Coronary artery (tissue), 2 donors: ENCODE measurements around the gene BTNL8.

Source experiments
- DNase-seq: peaks from one replicate; pipeline ENCODE4 v3.0.0-alpha.2; 2017; ENCODE audit warnings: low spot score
- H3K27ac ChIP-seq, 2 donors: fragments of 200-600 bp; sonication (generic); one replicate each; pipeline ENCODE4 v1.5.1; 2016 to 2019
- H3K4me3 ChIP-seq: fragments of 200-600 bp; sonication (generic); 2 replicates; pipeline ENCODE4 v1.5.1; 2016; ENCODE audit warnings: mild to moderate bottlenecking, moderate library complexity
- TF ChIP-seq, protein P1 (sequence below): fragments of 200-600 bp; sonication (generic); IDR thresholded peaks from one replicate; pipeline ENCODE4 v1.5.1; 2019; ENCODE audit warnings: antibody characterized with exemption

Gene BTNL8

DNA sequence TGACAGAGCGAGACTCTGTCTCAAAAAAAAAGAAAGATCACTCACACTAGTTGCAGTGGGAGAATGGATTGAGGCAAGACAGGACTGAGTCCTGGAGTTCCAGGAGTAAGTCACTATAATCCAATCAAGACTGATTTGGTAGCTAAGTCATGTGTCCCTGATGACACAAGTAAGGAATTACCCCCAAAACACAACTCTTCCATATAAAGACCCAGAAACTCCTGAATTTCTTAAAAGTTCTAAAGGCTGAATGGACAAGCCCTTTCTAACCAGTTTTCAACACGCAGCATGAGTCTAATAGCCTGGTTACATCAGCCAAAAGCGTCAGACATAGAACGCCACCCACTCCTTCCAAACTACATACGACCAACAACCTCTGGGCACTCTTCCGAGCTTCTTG is 40.4 kb upstream of the BTNL8 start:
- TF ChIP-seq, protein P1, sequence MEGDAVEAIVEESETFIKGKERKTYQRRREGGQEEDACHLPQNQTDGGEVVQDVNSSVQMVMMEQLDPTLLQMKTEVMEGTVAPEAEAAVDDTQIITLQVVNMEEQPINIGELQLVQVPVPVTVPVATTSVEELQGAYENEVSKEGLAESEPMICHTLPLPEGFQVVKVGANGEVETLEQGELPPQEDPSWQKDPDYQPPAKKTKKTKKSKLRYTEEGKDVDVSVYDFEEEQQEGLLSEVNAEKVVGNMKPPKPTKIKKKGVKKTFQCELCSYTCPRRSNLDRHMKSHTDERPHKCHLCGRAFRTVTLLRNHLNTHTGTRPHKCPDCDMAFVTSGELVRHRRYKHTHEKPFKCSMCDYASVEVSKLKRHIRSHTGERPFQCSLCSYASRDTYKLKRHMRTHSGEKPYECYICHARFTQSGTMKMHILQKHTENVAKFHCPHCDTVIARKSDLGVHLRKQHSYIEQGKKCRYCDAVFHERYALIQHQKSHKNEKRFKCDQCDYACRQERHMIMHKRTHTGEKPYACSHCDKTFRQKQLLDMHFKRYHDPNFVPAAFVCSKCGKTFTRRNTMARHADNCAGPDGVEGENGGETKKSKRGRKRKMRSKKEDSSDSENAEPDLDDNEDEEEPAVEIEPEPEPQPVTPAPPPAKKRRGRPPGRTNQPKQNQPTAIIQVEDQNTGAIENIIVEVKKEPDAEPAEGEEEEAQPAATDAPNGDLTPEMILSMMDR = no peak
- no peak for DNase-seq
- Histone ChIP-seq H3K4me3 (no peak overlapping the region), H3K27ac (no peak overlapping the region)

- TF ChIP-seq, protein P1 = no peak
- Histone ChIP-seq H3K4me3 (peak overlapping the region; percentile 87), H3K27ac (peak overlapping the region; percentile 77 to 87)
- DNase-seq = no peak
Measured at GRCh38 chr5:180860273-180860886, 38.6 kb upstream of the BTNL8 start.

DNA sequence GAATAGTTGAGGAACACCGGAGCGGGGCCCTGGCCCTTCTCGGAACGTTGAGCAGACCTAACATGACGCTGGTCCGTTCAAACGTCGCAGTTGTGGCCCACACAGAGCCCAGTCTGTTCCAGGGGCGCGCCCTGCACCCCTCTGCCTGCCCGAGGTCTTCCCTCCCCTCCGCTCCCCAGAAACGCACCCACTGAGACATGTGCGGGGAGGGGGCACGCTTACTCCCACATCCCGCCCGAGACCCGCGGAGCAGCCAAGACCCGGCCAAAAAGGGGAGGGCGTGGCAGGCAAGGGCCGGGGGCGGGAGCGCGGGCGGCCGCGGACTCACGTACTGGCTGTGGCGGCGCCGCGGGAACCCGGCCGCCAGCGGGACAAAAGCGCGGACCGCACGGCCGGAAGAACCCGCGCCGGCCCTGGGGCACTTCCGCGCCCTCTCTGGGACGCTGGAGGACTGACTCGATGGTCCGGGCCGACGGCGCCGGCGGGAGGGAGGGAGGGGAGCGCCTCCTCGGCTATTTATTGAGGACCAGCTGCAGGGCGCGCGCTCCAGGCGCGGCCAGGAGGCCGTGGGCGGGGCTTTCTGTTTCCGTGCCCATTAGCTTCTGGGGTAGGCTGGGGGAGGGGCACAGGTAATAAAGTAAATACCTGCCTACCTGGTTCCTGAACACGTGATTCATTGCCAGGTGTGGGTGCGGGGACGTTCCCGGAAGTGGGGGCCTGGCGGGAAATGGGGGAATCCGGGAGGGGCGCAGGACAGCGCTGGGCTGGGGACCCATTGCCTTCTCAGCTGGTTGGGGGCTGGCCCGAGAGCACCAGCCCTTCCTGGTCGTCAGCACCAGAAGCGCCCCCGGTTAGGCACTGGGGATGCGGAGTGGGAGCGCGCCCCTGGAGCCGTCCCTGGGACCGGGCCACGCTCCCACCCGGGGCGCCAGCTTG is 37.8 kb upstream of the BTNL8 start, which contains the start of gene ZFP62:
Gene ZFP62, minus strand, starts transcription at position 390 of the 936 bp plus-strand sequence. Its CDS starts 57 bp downstream, at position 333.
- Histone ChIP-seq H3K4me3 (peak within 1 kb of the TSS; percentile 87), H3K27ac (peak within 1 kb of the TSS; percentile 77 to 87)
- DNase-seq = peak; percentile 87
- TF ChIP-seq, protein P1 = no peak

GRCh38 chr5:180862645-180863044 is 36.3 kb upstream of the BTNL8 start:
- TF ChIP-seq, protein P1 = no peak
- no peak overlapping the region for H3K27ac ChIP-seq
- DNase-seq = no peak
- H3K4me3 ChIP-seq = no peak overlapping the region

- TF ChIP-seq, protein P1 = no peak
- DNase-seq = no peak
- Histone ChIP-seq H3K4me3 (no peak overlapping the region), H3K27ac (no peak overlapping the region)
Measured at GRCh38 chr5:180865981-180866695, 32.8 kb upstream of the BTNL8 start.

- Histone ChIP-seq H3K27ac (no peak overlapping the region), H3K4me3 (no peak overlapping the region)
- TF ChIP-seq, protein P1 = no peak
- no peak for DNase-seq
Measured at GRCh38 chr5:180866985-180867384, 32.0 kb upstream of the BTNL8 start.
